Osteocyte (in vitro differentiated cells): Measurements from ENCODE around the gene PANK1. TPM values are rescaled to one million over a fixed set of nuclear protein-coding genes. Genes with fewer than 3 reads are reported as not detected.

Experiments
- DNase-seq: peaks from one replicate; pipeline ENCODE4 v3.0.0; 2021; ENCODE audit warnings: mixed read lengths; ENCODE audit not compliant: unreplicated experiment; ENCODE audit errors: extremely low spot score
- H3K27ac Mint-ChIP-seq: one replicate; pipeline ENCODE4 v1.8.0; 2021; ENCODE audit warnings: mild to moderate bottlenecking, mixed read lengths; ENCODE audit not compliant: unreplicated experiment
- H3K27me3 Mint-ChIP-seq: one replicate; pipeline ENCODE4 v1.8.0; 2021; ENCODE audit warnings: mixed read lengths; ENCODE audit not compliant: unreplicated experiment
- H3K36me3 Mint-ChIP-seq: one replicate; pipeline ENCODE4 v1.8.0; 2021; ENCODE audit warnings: mixed read lengths; ENCODE audit not compliant: unreplicated experiment
- H3K4me1 Mint-ChIP-seq: one replicate; pipeline ENCODE4 v1.8.0; 2021; ENCODE audit warnings: mixed read lengths; ENCODE audit not compliant: unreplicated experiment
- H3K4me3 Mint-ChIP-seq: one replicate; pipeline ENCODE4 v1.8.0; 2021; ENCODE audit warnings: mild to moderate bottlenecking, moderate library complexity, mixed read lengths; ENCODE audit not compliant: unreplicated experiment
- H3K9me3 Mint-ChIP-seq: one replicate; pipeline ENCODE4 v1.8.0; 2021; ENCODE audit warnings: mixed read lengths; ENCODE audit not compliant: unreplicated experiment
- total RNA-seq: library from RNA; stranded (reverse); gene quantifications from 2 replicates; pipeline ENCODE4 v1.2.1, GENCODE V29; 2021
- TF ChIP-seq, protein P1 (sequence below): fragments of 200-600 bp; sonication (generic); IDR thresholded peaks from 2 replicates; pipeline ENCODE4 v1.5.0; 2021; ENCODE audit warnings: antibody characterized with exemption, mild to moderate bottlenecking, moderate library complexity

Gene PANK1
- total RNA-seq, 1 donor from 2014 or later, result 6.6 TPM

DNA sequence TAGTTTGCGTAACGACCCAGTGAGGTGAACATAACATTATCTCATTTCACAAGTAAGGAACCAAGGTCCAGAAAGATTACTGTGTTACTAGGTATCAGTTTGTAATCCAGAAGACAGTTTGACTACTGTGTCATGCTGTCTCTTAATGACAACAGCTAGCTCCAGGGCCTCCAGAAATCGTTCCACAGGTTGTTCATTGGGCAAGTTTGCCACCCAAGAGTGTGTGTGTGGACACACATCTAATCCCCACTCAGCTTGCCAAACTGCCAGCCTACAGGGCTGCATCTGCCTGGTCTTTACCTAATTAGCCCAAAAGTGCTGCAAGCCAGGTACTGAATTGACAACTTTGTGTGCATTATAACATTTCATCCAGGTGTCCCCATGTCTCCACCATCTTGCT lies 81.7 kb downstream of the PANK1 start:
- no peak for DNase-seq
- TF ChIP-seq, protein P1, sequence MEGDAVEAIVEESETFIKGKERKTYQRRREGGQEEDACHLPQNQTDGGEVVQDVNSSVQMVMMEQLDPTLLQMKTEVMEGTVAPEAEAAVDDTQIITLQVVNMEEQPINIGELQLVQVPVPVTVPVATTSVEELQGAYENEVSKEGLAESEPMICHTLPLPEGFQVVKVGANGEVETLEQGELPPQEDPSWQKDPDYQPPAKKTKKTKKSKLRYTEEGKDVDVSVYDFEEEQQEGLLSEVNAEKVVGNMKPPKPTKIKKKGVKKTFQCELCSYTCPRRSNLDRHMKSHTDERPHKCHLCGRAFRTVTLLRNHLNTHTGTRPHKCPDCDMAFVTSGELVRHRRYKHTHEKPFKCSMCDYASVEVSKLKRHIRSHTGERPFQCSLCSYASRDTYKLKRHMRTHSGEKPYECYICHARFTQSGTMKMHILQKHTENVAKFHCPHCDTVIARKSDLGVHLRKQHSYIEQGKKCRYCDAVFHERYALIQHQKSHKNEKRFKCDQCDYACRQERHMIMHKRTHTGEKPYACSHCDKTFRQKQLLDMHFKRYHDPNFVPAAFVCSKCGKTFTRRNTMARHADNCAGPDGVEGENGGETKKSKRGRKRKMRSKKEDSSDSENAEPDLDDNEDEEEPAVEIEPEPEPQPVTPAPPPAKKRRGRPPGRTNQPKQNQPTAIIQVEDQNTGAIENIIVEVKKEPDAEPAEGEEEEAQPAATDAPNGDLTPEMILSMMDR, result no peak
- H3K4me1 Mint-ChIP-seq, result peaks cover 18% of the 10 kb centered on the region
- H3K4me3 Mint-ChIP-seq, result no peak overlapping the region
- H3K36me3 Mint-ChIP-seq, result no peaks in the 10 kb centered on the region
- no peak overlapping the region for H3K27ac Mint-ChIP-seq
- no peaks in the 10 kb centered on the region for H3K27me3 Mint-ChIP-seq
- H3K9me3 Mint-ChIP-seq, result no peaks in the 10 kb centered on the region

DNA sequence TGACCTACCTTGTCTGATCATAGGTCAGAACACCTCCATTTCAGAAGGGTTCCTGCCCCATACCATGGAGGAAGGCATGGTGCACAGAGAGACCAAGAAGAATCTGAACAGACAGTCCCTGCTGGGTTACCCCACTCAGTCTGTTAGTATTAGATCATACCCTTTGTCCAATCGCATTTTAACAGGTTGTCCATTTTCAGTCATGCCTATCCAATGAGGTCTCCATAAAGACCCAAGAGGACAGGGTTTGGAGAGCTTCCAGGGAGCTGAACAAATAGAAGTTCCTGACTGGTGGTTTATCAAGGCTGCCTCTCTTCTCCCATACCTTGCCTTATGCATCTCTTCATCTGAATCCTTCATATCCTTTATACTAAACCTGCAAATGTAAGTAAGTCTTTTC lies 88.4 kb downstream of the PANK1 start:
- Mint-ChIP-seq H3K36me3 (no peaks in the 10 kb centered on the region), H3K27ac (no peak overlapping the region), H3K9me3 (no peaks in the 10 kb centered on the region), H3K4me3 (no peak overlapping the region), H3K4me1 (peaks cover 14% of the 10 kb centered on the region), H3K27me3 (no peaks in the 10 kb centered on the region)
- TF ChIP-seq, protein P1, result no peak
- no peak for DNase-seq

DNA sequence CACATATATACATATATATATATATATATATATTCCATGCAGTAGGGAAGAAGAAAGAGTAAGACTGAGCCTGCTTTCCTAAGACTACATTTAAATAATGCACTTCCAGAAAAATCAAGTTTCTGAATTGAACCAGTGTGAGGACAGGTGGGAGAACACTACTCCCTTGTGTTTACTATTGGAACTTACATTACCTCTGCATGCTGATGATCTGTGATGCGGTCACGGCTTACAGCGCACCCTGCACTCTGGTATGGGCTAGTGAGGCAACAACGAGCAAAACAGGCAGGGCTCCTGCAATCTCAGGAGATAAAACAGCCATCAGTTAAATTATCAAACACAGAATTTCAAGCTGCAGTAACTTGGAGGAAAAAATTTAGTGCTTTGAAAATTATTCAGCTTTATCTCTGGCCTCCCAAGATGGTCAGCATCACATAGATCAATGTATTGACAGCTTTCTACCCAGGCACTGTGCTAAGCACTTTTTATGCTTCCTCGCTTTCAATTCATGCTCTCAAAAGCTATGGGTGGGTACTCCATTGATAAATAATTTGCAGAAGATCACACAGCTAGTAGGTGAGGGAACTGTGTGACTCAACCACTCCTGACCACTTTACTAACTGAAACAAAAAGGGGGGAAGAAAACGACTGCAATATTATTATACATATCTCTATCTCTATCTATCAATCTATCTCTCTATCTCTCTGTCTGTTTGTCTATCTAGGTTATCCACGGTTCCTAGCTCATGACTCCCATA lies 89.2 kb downstream of the PANK1 start:
- Mint-ChIP-seq H3K4me1 (peaks cover 15% of the 10 kb centered on the region), H3K27ac (no peak overlapping the region), H3K4me3 (no peak overlapping the region), H3K27me3 (no peaks in the 10 kb centered on the region), H3K9me3 (no peaks in the 10 kb centered on the region), H3K36me3 (no peaks in the 10 kb centered on the region)
- no peak for DNase-seq
- TF ChIP-seq, protein P1, result peak; percentile 28

DNA sequence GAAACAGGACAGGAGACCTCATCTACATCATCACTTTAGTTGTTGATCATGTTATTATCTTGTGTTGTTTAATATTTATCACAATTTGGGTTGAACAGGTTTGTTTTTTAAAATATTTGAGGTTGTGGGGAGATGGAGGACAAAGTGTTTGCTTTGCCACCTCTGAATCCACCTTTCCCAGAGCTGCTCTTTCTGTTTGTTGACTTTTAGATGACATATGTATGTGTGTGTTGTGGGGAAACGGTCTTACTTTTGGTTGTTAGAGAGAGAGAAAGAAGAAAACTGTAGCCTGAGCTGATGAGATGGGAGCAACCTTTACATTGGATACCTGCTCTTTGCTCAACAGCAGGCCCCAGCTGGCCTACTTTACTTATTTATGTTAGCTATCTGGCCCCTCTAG lies 90.6 kb downstream of the PANK1 start:
- no peaks in the 10 kb centered on the region for H3K9me3 Mint-ChIP-seq

DNA sequence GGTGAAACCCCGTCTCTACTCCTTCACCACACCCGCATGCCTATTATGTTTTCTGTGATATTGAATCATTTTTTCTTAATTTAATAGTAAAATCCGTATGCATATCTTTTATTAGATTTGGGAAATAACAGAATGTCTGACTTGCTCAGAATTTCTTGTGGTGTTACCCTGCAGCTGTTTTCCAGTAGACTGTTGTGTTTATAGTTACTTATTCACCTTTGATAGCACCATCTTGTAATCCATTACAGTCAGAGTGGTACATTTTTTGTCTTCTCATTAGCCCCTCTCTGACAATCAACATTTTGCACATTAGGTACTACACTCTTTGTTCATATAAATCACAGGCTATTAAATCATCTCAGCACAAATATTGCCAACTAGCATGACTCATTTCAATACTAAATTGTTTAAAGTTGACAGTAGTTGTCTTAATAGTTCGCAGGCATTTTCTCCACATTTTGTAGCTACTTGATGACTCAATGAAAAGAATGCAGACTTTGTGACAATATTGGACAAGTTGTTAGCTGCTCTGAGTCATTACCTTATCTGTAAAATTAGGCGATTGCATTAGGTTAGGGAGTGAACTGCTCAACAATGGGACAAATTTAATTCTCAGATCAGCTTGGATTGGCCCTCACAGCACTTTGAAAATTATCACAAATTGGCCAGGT lies 91.8 kb downstream of the PANK1 start:
- Mint-ChIP-seq H3K27ac (peak overlapping the region; percentile 36), H3K4me1 (peaks cover 20% of the 10 kb centered on the region), H3K9me3 (no peaks in the 10 kb centered on the region), H3K27me3 (no peaks in the 10 kb centered on the region), H3K36me3 (no peaks in the 10 kb centered on the region), H3K4me3 (no peak overlapping the region)
- DNase-seq, result no peak
- TF ChIP-seq, protein P1, result no peak

More for the DNA sequence above, 90.6 kb downstream of the PANK1 start:
- TF ChIP-seq, protein P1, result no peak
- peak overlapping the region; percentile 37 for H3K27ac Mint-ChIP-seq
- H3K36me3 Mint-ChIP-seq, result no peaks in the 10 kb centered on the region
- H3K4me1 Mint-ChIP-seq, result peaks cover 20% of the 10 kb centered on the region
- H3K27me3 Mint-ChIP-seq, result no peaks in the 10 kb centered on the region
- H3K4me3 Mint-ChIP-seq, result no peak overlapping the region
- DNase-seq, result no peak
